Measurements from ENCODE around the gene CCDC171.

- TF ChIP-seq, protein P1, sequence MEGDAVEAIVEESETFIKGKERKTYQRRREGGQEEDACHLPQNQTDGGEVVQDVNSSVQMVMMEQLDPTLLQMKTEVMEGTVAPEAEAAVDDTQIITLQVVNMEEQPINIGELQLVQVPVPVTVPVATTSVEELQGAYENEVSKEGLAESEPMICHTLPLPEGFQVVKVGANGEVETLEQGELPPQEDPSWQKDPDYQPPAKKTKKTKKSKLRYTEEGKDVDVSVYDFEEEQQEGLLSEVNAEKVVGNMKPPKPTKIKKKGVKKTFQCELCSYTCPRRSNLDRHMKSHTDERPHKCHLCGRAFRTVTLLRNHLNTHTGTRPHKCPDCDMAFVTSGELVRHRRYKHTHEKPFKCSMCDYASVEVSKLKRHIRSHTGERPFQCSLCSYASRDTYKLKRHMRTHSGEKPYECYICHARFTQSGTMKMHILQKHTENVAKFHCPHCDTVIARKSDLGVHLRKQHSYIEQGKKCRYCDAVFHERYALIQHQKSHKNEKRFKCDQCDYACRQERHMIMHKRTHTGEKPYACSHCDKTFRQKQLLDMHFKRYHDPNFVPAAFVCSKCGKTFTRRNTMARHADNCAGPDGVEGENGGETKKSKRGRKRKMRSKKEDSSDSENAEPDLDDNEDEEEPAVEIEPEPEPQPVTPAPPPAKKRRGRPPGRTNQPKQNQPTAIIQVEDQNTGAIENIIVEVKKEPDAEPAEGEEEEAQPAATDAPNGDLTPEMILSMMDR (IDR thresholded peaks at IDR 0.05; ENCODE audit: insufficient read depth, low read depth, low read length): no peak
- TF ChIP-seq EZH2 (IDR thresholded peaks at IDR 0.05; ENCODE audit: insufficient read depth, low read length): no peak
Observed at GRCh38 chr9:15965246-15965745, 412.5 kb downstream of the CCDC171 start.

Measured in astrocyte (in vitro differentiated cells and primary cell).